Inflammatory macrophage (primary cell): ENCODE measurements around the gene EMILIN1.

ENCODE experiments used
- DNase-seq, 2 donors: peaks; one replicate each; pipeline ENCODE4 v3.0.0-alpha.2; 2020 to 2022

The EMILIN1 gene

DNA sequence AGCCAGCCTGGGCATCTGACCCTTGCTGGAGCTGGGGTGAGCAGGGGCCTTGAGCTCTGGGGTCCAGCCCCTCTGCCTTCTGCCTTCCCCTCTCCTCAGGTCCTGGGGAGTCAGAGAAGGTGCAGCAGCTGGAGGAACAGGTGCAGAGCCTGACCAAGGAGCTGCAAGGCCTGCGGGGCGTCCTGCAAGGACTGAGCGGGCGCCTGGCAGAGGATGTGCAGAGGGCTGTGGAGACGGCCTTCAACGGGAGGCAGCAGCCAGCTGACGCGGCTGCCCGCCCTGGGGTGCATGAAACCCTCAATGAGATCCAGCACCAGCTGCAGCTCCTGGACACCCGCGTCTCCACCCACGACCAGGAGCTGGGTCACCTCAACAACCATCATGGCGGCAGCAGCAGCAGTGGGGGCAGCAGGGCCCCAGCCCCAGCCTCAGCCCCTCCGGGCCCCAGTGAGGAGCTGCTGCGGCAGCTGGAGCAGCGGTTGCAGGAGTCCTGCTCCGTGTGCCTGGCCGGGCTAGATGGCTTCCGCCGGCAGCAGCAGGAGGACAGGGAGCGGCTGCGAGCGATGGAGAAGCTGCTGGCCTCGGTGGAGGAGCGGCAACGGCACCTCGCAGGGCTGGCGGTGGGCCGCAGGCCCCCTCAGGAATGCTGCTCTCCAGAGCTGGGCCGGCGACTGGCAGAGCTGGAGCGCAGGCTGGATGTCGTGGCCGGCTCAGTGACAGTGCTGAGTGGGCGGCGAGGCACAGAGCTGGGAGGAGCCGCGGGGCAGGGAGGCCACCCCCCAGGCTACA, 3.8 kb downstream of the EMILIN1 start:
- no peak for DNase-seq

DNA sequence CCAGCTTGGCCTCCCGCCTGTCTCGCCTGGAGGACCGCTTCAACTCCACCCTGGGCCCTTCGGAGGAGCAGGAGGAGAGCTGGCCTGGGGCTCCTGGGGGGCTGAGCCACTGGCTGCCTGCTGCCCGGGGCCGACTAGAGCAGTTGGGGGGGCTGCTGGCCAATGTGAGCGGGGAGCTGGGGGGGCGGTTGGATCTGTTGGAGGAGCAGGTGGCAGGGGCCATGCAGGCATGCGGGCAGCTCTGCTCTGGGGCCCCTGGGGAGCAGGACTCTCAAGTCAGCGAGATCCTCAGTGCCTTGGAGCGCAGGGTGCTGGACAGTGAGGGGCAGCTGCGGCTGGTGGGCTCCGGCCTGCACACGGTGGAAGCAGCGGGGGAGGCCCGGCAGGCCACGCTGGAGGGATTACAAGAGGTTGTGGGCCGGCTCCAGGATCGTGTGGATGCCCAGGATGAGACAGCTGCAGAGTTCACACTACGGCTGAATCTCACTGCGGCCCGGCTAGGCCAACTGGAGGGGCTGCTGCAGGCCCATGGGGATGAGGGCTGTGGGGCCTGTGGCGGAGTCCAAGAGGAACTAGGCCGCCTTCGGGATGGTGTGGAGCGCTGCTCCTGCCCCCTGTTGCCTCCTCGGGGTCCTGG, 4.5 kb downstream of the EMILIN1 start:
- no peak for DNase-seq

DNA sequence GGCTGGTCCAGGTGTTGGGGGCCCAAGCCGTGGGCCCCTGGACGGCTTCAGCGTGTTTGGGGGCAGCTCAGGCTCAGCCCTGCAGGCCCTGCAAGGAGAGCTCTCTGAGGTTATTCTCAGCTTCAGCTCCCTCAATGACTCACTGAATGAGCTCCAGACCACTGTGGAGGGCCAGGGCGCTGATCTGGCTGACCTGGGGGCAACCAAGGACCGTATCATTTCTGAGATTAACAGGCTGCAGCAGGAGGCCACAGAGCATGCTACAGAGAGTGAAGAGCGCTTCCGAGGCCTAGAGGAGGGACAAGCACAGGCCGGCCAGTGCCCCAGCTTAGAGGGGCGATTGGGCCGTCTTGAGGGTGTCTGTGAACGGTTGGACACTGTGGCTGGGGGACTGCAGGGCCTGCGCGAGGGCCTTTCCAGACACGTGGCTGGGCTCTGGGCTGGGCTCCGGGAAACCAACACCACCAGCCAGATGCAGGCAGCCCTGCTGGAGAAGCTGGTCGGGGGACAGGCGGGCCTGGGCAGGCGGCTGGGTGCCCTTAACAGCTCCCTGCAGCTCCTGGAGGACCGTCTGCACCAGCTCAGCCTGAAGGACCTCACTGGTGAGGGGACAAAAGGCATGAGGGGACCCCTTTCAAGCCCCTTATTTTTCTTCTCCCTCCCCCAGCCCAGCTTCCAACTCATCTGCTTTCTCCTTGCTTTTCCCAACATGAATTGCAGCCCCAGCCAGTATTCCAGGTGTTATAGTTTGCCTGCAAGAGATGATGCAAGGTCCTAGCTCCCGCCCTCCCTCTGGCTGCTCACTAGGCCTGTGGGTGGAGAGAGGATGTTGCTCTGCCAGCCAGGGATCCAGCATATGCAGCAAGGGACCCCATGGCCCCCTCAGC, 5.2 kb downstream of the EMILIN1 start:
- DNase-seq, result no peak

DNA sequence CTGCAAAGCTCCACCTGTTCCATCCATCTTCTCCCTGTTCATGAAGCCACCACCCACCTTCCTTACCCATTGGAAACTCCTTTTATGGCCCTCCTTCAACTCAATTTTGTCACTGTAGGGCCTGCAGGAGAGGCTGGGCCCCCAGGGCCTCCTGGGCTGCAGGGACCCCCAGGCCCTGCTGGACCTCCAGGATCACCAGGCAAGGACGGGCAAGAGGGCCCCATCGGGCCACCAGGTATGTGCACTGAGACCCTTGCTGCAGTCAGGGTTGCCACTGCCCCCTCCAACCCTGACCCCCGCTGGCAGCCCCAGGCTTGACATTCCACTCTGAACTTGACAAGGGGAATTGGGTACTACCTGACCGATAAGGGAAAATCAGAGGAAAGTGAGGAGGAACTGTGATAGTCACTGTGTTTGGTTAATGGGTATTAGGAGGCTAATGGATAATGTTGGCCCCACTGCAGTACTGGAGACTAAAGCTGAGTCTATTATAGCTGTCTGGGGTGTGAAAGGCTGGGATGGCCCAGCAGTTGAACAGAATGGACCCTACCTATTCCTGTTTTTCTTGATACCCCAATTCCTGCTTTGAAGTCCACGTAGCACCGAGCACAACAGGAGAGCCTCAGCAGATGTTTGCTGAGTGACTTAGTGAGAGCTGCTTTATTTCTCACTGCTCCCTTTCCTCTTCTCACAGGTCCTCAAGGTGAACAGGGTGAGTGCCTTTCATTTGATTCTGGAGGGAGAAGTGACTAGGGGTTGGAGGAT, 6.1 kb downstream of the EMILIN1 start:
- DNase-seq, result no peak

DNA sequence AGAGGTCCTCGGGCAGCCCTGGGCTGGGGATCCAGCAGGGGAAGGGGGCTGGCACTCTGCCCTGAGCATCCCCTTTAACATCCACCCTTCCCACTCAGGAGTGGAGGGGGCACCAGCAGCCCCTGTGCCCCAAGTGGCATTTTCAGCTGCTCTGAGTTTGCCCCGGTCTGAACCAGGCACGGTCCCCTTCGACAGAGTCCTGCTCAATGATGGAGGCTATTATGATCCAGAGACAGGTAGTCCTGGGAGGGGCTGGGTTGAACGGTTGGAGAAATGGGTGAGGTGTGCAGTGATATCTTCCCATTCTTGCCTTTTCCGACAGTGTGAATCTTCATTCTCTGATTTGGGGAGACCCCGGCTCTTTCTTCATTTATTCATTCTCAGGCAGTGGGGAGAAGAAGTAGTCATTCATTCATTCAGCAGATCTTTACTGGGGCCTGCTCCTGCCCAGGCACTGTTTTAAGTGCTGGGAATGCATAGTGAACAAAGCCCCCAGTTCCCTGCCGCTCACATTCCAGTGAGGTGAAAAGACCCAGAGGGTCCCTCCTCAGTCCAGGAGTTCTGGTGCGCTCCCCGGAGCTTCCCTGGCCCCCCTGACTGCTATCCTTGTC, 6.8 kb downstream of the EMILIN1 start:
- no peak for DNase-seq

DNA sequence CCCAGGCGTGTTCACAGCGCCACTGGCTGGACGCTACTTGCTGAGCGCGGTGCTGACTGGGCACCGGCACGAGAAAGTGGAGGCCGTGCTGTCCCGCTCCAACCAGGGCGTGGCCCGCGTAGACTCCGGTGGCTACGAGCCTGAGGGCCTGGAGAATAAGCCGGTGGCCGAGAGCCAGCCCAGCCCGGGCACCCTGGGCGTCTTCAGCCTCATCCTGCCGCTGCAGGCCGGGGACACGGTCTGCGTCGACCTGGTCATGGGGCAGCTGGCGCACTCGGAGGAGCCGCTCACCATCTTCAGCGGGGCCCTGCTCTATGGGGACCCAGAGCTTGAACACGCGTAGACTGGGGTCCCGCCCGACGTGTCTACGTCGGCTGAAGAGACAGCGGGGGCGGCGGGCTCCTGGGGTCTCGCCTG, 7.3 kb downstream of the EMILIN1 start:
- peak; percentile 67 to 79 for DNase-seq

DNA sequence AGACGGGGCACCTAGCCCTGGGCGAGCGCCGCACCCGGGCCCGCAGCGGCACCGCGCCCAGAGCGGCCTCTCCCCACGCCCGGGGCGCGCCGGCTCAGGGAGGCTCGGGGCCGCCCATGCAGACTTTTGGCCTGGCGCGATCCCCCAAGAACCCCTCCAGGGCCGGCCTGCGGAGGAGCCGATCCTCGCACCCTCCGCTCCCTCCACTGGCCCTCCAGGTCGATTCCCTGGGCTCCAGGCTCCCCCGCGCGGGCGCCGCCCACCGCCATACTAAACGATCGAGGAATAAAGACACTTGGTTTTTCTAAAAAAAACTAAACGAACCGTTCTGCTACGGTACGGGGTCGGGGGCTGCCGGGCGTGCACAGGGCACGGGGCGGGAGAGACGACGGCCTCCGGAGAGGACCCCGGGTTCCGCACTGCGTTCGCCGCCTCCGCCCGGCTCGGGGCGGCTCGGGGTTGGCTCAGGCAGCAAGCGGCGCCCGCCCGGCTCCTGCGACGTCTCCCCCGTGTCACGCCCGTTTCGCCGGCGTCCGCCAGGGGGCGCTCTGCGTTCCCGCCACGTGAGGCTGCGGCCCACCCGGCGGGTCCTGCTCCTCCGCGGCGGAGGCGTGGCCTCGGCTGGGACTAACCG, 7.8 kb downstream of the EMILIN1 start:
- DNase-seq, result peak; percentile 97

DNA sequence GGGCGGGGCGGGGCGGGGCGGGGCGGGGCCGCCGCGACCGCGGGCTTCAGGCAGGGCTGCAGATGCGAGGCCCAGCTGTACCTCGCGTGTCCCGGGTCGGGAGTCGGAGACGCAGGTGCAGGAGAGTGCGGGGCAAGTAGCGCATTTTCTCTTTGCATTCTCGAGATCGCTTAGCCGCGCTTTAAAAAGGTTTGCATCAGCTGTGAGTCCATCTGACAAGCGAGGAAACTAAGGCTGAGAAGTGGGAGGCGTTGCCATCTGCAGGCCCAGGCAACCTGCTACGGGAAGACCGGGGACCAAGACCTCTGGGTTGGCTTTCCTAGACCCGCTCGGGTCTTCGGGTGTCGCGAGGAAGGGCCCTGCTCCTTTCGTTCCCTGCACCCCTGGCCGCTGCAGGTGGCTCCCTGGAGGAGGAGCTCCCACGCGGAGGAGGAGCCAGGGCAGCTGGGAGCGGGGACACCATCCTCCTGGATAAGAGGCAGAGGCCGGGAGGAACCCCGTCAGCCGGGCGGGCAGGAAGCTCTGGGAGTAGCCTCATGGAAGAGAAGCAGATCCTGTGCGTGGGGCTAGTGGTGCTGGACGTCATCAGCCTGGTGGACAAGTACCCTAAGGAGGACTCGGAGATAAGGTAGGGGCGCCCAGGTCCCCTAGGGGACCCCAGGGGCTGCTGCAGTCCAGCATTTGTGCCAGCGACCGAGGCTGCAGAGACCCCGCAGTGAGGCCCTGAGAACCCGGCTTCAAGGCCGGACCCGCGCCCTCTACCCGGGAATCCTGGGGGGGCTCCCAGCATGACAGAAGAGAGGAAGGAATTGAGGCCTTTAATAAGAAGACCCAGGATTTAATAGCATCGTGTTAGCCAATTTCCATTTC, 8.5 kb downstream of the EMILIN1 start, which contains the start of gene KHK:
KHK (plus strand) TSS at position 49 of the 870 bp plus-strand sequence; CDS start at position 537, 488 bp downstream.
- no peak for DNase-seq

DNA sequence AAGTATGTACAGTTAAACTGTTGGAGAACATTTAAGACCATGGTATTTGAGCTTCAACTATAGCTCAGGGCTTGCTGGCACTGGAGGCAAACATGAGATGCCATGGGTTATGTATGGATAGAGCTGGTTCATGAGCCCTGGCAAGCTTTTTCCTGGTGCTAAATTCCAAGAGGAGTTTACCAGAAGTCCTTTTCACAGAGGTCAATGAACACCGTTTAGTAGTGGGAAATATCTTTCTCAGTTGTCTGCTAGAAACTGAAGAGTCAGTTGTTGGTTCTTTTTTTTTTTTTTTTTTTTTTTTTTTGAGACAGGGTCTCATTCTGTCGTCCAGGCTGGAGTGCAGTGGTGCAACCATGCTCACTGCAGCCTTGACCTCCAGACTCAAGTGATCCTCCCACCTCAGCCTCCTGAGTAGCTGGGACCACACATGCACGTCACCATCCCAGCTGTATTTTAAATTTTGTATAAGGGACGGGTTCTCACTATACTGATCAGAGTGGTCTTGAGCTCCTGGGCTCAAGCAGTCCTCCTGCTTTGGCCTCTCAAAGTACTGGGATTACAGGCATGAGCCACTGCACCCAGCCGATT, 9.5 kb downstream of the EMILIN1 start:
- DNase-seq, result no peak

DNA sequence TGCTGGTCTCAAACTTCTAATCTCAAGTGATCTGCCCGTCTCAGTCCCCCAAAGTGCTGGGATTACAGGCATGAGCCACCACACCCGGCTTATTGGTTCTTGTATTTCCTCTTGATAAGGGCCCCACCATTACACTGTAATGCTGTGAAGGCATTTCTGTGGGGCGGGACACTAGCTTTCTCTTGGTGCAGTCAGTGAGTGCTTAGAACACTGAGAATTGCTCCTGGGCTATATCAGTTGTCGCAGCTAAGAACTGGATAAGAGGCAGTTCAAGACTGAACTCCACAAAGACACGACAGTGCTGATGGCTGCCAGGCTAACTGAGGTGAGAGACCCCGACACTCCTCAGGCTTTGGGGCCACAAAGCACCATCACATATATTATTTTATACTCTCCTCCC, 10.2 kb downstream of the EMILIN1 start:
- DNase-seq, result no peak

DNA sequence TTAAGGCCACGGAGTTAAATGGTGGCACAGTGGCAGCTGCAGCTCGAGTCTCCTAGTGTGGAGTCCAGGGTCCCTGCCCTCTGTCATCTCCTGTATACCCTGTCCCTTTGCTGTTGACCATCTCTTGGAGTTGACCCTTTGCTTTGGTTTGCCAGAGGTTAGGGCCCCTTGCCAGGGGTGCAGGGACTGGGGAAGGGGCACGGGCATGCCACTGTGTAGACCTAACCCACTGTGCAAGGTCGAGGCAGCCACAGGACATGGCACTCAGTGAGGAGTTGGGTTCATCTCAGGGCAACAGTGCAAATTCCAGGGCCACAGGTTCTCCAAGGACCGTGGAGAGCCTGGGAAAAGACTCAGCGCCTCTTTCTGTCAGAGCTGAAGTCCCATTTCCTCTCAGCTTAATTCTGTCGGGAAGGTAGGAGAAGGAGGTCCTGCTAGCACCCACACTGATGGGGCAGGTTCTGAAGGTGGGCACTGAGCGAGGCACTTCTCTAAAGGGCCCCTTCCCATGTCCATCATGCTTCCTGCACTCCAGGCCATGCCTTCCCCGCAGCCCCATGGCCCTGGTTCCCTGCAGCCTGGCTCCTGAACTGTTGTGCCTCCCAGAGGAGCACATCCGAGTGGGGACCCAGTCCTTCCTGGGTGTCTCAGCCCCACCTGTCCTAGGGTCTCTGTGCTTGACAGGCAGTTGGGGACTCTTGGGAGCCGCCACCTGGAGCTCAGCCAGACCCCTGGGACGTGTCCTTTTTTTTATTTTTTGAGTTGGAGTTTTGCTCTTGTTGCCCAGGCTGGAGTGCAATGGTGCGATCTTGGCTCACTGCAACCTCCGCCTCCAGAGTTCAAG, 10.9 kb downstream of the EMILIN1 start:
- DNase-seq, result no peak

DNA sequence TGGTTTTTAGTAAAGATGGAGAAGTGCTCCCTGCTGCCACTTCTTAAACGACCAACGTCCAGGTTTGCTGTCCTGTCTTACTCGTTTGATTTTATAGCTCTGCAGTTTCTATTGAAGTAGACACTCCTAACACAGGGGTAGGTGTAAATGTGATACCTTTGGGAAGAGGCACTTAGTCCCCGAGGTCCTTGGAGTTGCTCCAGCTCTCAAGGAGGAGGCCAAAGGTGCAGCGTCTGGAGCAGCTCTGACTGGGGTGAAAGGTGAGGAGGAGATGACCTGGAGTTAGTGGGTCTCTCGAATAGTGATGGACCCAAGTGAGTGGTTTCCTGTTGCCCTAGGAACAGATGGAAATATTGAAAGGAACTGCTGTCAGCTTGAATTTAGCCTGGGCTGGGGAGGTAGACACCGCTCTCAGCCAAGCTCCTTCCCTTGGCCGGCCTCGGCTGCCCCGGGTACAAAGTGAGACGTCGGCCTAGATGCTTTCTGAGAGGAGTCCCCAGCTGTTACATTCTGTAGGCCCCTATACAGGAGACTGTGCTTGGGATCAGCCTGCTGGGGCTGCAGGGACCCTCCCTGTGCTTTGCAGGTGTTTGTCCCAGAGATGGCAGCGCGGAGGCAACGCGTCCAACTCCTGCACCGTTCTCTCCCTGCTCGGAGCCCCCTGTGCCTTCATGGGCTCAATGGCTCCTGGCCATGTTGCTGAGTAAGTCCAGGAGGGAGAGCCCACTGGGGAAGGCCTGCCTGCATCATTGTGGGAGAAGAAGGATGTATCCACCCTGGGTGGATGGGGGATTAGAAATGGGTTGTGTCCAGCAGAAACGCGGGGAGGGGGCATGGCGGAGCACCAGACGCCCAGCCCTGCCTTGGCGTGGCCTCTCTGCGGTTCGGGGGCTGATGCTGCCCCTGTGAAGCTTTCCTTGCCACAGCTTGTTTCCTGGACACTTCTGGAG, 13.6 kb downstream of the EMILIN1 start:
- DNase-seq, result no peak

DNA sequence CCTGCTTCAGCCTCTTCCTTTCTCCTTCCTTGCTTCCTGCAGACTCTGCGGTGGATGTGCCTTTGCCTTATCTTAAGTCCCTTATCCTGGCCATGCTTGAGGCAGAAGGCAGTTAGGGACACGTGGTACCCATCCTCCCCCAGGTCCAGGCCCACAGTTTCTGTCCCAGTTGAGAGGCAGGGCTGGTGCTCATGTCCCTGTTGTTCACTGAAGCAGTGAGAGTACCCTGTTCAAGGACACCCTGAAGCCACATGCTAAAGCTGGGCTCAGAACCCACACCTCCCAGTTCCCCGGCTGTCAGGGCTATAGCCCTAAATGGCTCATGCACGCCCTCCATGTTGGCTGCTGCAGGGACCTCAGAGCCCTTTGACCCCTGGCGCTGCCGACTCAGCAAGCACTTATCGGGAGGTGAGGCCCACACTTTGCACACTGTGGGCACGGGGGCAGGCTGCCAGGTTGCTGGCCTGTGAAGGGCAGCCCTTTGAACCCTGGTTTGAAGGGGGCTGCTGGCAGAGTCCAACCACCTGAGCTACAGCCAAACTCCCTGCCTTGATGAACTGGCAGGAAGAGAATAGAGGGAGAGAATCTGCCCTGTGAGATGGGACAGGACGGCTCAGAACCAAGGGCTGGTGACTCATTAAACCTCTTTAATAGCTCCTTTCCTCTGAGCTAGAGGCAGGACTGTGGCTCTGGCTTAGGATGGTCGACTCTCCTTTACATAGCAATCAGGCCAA, 14.4 kb downstream of the EMILIN1 start:
- no peak for DNase-seq

DNA sequence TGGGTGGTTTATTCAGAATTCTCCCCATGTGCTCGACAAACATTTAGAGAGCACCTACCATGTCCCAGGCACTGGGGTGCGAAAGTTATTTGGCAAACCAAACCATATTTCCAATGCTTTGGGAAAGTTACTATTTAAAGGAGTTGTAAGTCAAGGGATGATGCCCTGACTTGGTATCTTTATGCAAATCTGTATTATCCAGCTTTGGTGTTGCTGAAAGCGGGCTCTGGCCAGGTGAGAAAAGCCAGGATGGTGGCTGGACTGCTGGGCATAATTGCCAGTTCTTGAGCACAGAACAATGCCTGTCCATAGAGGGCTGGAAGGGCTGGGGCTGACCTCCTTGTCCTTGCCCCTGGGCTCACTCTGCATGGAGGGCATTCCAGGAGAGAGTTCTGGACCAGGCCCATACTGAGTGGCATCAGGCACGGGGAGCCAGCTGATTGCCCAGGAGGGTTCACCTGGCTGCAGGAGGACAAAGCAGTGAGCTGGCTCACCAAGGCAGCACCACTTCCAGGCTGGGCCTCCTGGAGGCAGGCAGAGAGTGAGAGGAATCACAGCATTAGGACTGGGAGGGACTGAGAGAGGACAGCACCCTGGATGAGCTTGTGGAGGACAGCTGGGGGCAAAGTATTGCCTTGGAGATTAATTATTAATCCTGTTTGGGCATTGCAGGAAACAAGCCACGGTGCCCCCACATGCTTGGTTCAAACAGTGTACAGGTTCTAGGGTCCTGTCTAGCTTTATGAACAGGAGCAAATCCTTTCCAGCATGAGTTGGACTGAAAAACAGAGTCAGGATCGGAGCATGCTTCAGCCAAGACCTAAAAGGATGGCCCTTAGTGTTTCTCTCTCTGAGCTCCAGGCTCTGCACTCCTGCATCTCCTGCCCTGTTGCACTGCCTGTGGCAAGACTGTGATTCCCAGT, 15.3 kb downstream of the EMILIN1 start:
- no peak for DNase-seq

DNA sequence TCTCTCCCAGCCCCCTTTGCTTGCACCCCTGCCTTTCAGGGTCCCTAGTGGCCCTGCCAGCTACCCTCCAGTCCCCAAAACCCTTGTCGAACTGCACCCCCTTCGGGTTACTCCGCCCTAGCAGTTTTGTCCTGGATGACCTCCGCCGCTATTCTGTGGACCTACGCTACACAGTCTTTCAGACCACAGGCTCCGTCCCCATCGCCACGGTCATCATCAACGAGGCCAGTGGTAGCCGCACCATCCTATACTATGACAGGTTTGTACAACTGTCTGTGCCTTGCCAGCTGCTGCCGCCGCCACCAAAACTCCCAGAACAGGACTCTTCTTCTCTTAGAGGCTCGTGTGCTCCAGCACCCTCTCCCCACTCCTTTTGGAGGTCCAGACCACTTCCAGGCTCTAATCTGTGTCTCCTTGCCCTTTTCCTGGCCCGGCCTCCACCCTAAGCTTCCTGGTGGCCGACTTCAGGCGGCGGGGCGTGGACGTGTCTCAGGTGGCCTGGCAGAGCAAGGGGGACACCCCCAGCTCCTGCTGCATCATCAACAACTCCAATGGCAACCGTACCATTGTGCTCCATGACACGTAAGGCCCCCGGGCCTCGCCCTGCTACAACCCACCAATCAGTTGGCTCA, 16.1 kb downstream of the EMILIN1 start:
- no peak for DNase-seq

DNA sequence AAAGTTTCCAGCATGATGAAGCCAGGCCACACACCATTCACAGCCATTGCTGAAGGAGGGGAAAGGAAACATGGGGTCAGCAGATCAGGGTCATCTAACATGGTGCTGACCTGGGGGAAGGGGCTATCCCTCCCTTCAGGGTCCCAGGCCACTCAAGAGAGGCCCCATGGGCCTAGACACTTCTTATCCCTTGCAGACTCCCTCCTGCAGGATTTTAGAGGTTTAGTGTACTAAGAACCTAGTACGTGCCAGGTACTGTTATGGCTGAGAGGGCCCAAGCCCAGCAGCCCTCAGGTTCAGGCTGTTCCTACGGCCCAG, 17.0 kb downstream of the EMILIN1 start:
- no peak for DNase-seq
